GM23248 (cell line): Measurements from ENCODE around the gene NEGR1.

Source experiments
- EZH2 ChIP-seq: fragments of 200-600 bp; sonication (generic); IDR thresholded peaks from 2 replicates; pipeline ENCODE4 v1.6.1; 2018; ENCODE audit warnings: antibody characterized with exemption, mild to moderate bottlenecking; ENCODE audit not compliant: insufficient read depth, poor library complexity, severe bottlenecking
- EZH2phosphoT487 ChIP-seq: fragments of 200-600 bp; sonication (generic); IDR thresholded peaks from 2 replicates; pipeline ENCODE4 v1.6.1; 2018; ENCODE audit warnings: antibody characterized with exemption, moderate library complexity, mild to moderate bottlenecking, low read depth; ENCODE audit not compliant: insufficient read depth

DNA sequence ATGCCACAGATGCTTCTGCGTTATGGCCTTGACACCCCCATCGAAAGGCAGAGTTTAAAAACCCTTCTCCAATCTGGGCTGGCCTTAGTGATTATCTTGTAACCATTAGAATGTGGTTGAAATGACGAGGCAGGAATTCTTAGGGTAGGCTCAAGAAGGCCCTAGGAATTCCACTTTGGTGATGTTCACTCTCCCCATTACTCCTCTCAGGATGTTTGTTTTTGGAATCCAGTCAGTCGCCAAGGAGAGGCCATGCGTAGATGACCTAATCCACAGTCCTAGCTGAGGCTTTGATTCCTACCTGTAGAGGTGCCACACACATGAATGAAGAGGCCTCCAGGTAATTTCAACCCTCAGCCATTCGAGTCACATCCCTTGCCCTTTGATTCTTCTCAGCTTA lies 318.2 kb downstream of the NEGR1 start:
- TF ChIP-seq EZH2phosphoT487 (no peak), EZH2 (no peak)
